Epithelial cell of esophagus (primary cell): Measurements from ENCODE around the gene NDUFS6.

Experiments used
- DNase-seq: peaks from one replicate; pipeline ENCODE4 v3.0.0; 2010; ENCODE audit warnings: low read depth
- H3K4me3 ChIP-seq: 2 replicates; pipeline ENCODE4 v1.5.1; 2011; ENCODE audit warnings: mild to moderate bottlenecking, low read length, control low read depth
- CTCF ChIP-seq: IDR thresholded peaks from 2 replicates; pipeline ENCODE4 v1.5.1; 2011; ENCODE audit warnings: low read depth, mild to moderate bottlenecking, low read length, control low read depth, inconsistent platforms; ENCODE audit not compliant: insufficient read depth; ENCODE audit errors: missing control alignments

NDUFS6 gene

GRCh38 chr5:1771149-1772065, 29.8 kb upstream of the NDUFS6 start:
- DNase-seq = no peak
- no peak overlapping the region for H3K4me3 ChIP-seq
- no peak for TF ChIP-seq CTCF

- H3K4me3 ChIP-seq = no peak overlapping the region
- peak; percentile 19 for DNase-seq
- TF ChIP-seq CTCF = peak; percentile 47
These were observed 28.6 kb upstream of the NDUFS6 start for GRCh38 chr5:1772634-1773033.

- no peak for DNase-seq
- TF ChIP-seq CTCF = no peak
These were observed 24.4 kb upstream of the NDUFS6 start for GRCh38 chr5:1776831-1777230.

GRCh38 chr5:1777281-1778137, 23.7 kb upstream of the NDUFS6 start:
- no peak for TF ChIP-seq CTCF
- DNase-seq = no peak
- H3K4me3 ChIP-seq = no peak overlapping the region

More at GRCh38 chr5:1776831-1777230, 24.4 kb upstream of the NDUFS6 start:
- no peak overlapping the region for H3K4me3 ChIP-seq

- no peak overlapping the region for H3K4me3 ChIP-seq
- TF ChIP-seq CTCF = no peak
- no peak for DNase-seq
These were observed 22.8 kb upstream of the NDUFS6 start for GRCh38 chr5:1778138-1779020.

- no peak overlapping the region for H3K4me3 ChIP-seq
- DNase-seq = no peak
- no peak for TF ChIP-seq CTCF
These were observed 22.1 kb upstream of the NDUFS6 start for GRCh38 chr5:1779021-1779680.
